Caco-2 (cell line): ENCODE results near the gene PCNX1. TPM values are rescaled to one million over a fixed set of nuclear protein-coding genes. Genes with fewer than 3 reads are reported as not detected.
"Not testable (repeated sequence)": the region's sequence is repeated elsewhere in the genome, so short reads cannot be mapped to it uniquely, and the experiment has no call there.

Experiments
- BruUV-seq: library from RNA; stranded (reverse); fragments of 400-500 nt; replicated peaks from 2 replicates; lab custom pipeline; 2021; lab: Mats Ljungman, UMichigan
- CTCF ChIA-PET: fragments of 300-600 bp; sonication (Branson Sonifier 250); formaldehyde crosslinking; loops from one replicate; lab custom pipeline; 2022; ENCODE audit warnings: antibody characterized with exemption; lab: Charles Lee
- POLR2A ChIA-PET: fragments of 300-600 bp; sonication (Branson Sonifier 250); formaldehyde crosslinking; loops from one replicate; lab custom pipeline; 2022; ENCODE audit warnings: antibody characterized with exemption; lab: Charles Lee
- DNase-seq, 2 experiments: peaks; one replicate each; pipeline versions ENCODE4 v3.0.0 to v3.0.0-alpha.2; 2020 to 2022
- H3K27me3 ChIP-seq: replicated peaks from 2 replicates; pipeline ENCODE4 v1.6.0; 2011; ENCODE audit warnings: low read length; ENCODE audit not compliant: control insufficient read depth, insufficient read depth
- H3K36me3 ChIP-seq: 2 replicates; pipeline ENCODE4 v1.5.1; 2011; ENCODE audit warnings: low read length; ENCODE audit not compliant: control insufficient read depth, insufficient read depth
- H3K4me1 ChIP-seq: fragments of 250-450 bp; sonication (Bioruptor Pico); 2 replicates; pipeline ENCODE4 v1.5.1; 2020; ENCODE audit warnings: mild to moderate bottlenecking
- H3K4me3 ChIP-seq: 2 replicates; pipeline ENCODE4 v1.5.1; 2011; ENCODE audit warnings: low read depth, mild to moderate bottlenecking, control low read depth, low read length
- H3K9me3 ChIP-seq: fragments of 250-450 bp; sonication (Bioruptor Pico); 2 replicates; pipeline ENCODE4 v1.5.1; 2020; ENCODE audit warnings: mild to moderate bottlenecking, moderate library complexity
- H3K27ac Mint-ChIP-seq: one replicate; pipeline ENCODE4 v1.8.0; 2022; ENCODE audit warnings: mixed read lengths; ENCODE audit not compliant: unreplicated experiment
- H3K27me3 Mint-ChIP-seq: one replicate; pipeline ENCODE4 v1.8.0; 2022; ENCODE audit warnings: mixed read lengths; ENCODE audit not compliant: insufficient read depth, unreplicated experiment
- H3K36me3 Mint-ChIP-seq: one replicate; pipeline ENCODE4 v1.8.0; 2022; ENCODE audit warnings: mild to moderate bottlenecking, mixed read lengths; ENCODE audit not compliant: insufficient read depth, unreplicated experiment
- H3K4me1 Mint-ChIP-seq: one replicate; pipeline ENCODE4 v1.8.0; 2022; ENCODE audit warnings: low read depth, mixed read lengths; ENCODE audit not compliant: unreplicated experiment
- H3K4me3 Mint-ChIP-seq: one replicate; pipeline ENCODE4 v1.8.0; 2022; ENCODE audit warnings: mild to moderate bottlenecking, moderate library complexity, mixed read lengths; ENCODE audit not compliant: unreplicated experiment
- H3K9me3 Mint-ChIP-seq: one replicate; pipeline ENCODE4 v1.8.0; 2022; ENCODE audit warnings: mixed read lengths; ENCODE audit not compliant: unreplicated experiment
- CTCF ChIP-seq, 2 experiments: fragments of 200-600 bp in 1 of 2; IDR thresholded peaks; 1 replicate in 1 of 2; 2 replicates in 1 of 2; pipeline versions ENCODE4 v1.5.1 to v1.8.0; 2011 to 2022; ENCODE audit warnings: antibody characterized with exemption in 1 of 2, control low read depth in 1 of 2, inconsistent platforms in 1 of 2, low read depth in 1 of 2, low read length in 1 of 2, mild to moderate bottlenecking in 1 of 2, moderate library complexity in 1 of 2; ENCODE audit not compliant: insufficient read depth in 1 of 2, severe bottlenecking in 1 of 2, unreplicated experiment in 1 of 2
- intact Hi-C: fragments of 100-400 bp; cut with micrococcal nuclease; formaldehyde crosslinking; loops from one replicate; pipeline ENCODE4 v1.10.0; 2022; ENCODE audit not compliant: unreplicated experiment
- total RNA-seq: library from RNA; stranded (reverse); gene quantifications from 2 replicates; pipeline ENCODE4 v1.2.3, GENCODE V29; 2022

The PCNX1 gene
- total RNA-seq, 1 experiment from 2014 or later = 29.0 TPM

- Mint-ChIP-seq H3K27ac (no peak overlapping the region), H3K4me3 (no peak overlapping the region), H3K36me3 (no peaks in the 10 kb centered on the region), H3K9me3 (peaks cover 11% of the 10 kb centered on the region), H3K4me1 (no peaks in the 10 kb centered on the region), H3K27me3 (no peaks in the 10 kb centered on the region)
- CTCF ChIA-PET = interaction anchor here (0.7 kb wide), 1 partner anchor 34 kb away, joined by 4 read pairs; the partner anchor contains the start of gene PCNX1
- POLR2A ChIA-PET = no interaction called here
- intact Hi-C loops = no loop called here
- H3K27me3 ChIP-seq = no peaks in the 10 kb centered on the region
- no peak overlapping the region for H3K4me3 ChIP-seq
- no peaks in the 10 kb centered on the region for H3K36me3 ChIP-seq
- H3K9me3 ChIP-seq = peaks cover 9% of the 10 kb centered on the region
- peaks cover 17% of the 10 kb centered on the region for H3K4me1 ChIP-seq
- BruUV-seq = no TSS peak
- no peak for TF ChIP-seq CTCF (IDR thresholded peaks at IDR 0.05; ENCODE audit: insufficient read depth in 1 of 2, low read depth in 1 of 2, low read length in 1 of 2, severe bottlenecking in 1 of 2, unreplicated experiment in 1 of 2)
- no peak for DNase-seq
Observed at GRCh38 chr14:70873627-70874026, 33.6 kb upstream of the PCNX1 start.

GRCh38 chr14:70875811-70876460, 31.3 kb upstream of the PCNX1 start:
- intact Hi-C loops, H3K27me3 ChIP-seq, CTCF ChIA-PET, H3K36me3 Mint-ChIP-seq, H3K27ac Mint-ChIP-seq, H3K9me3 ChIP-seq, H3K36me3 ChIP-seq, BruUV-seq, POLR2A ChIA-PET, H3K4me3 Mint-ChIP-seq, H3K27me3 Mint-ChIP-seq, H3K4me1 Mint-ChIP-seq, H3K9me3 Mint-ChIP-seq, H3K4me3 ChIP-seq: not testable (repeated sequence)
- peak; percentile 20 to 43 for DNase-seq
- peaks cover 17% of the 10 kb centered on the region for H3K4me1 ChIP-seq

GRCh38 chr14:70879448-70879847, 27.8 kb upstream of the PCNX1 start:
- Mint-ChIP-seq H3K4me1 (no peaks in the 10 kb centered on the region), H3K36me3 (no peaks in the 10 kb centered on the region), H3K27ac (no peak overlapping the region), H3K27me3 (no peaks in the 10 kb centered on the region), H3K9me3 (no peaks in the 10 kb centered on the region), H3K4me3 (no peak overlapping the region)
- CTCF ChIA-PET = no interaction called here
- Histone ChIP-seq H3K9me3 (no peaks in the 10 kb centered on the region), H3K4me1 (peaks cover 17% of the 10 kb centered on the region), H3K27me3 (no peaks in the 10 kb centered on the region), H3K36me3 (no peaks in the 10 kb centered on the region), H3K4me3 (no peak overlapping the region)
- POLR2A ChIA-PET = no interaction called here
- no peak for DNase-seq
- intact Hi-C loops = no loop called here
- BruUV-seq = no TSS peak
- TF ChIP-seq CTCF (IDR thresholded peaks at IDR 0.05; ENCODE audit: insufficient read depth in 1 of 2, low read depth in 1 of 2, low read length in 1 of 2, severe bottlenecking in 1 of 2, unreplicated experiment in 1 of 2) = no peak

GRCh38 chr14:70880888-70881287, 26.4 kb upstream of the PCNX1 start:
- H3K36me3 Mint-ChIP-seq = not testable (repeated sequence)

More at GRCh38 chr14:70880888-70881287, 26.4 kb upstream of the PCNX1 start:
- H3K4me1 Mint-ChIP-seq, H3K27me3 ChIP-seq, POLR2A ChIA-PET, H3K9me3 ChIP-seq, H3K36me3 ChIP-seq, DNase-seq, intact Hi-C loops, H3K4me3 ChIP-seq, H3K27me3 Mint-ChIP-seq, H3K4me1 ChIP-seq, BruUV-seq, H3K27ac Mint-ChIP-seq, H3K9me3 Mint-ChIP-seq, H3K4me3 Mint-ChIP-seq: not testable (repeated sequence)
- CTCF ChIA-PET = interaction anchor here (0.5 kb wide), 1 partner anchor 11 kb away, joined by 3 read pairs; no protein-coding TSS in a partner anchor
